ENCODE data around the gene CT45A1.
"Not testable (repeated sequence)": the region's sequence is repeated elsewhere in the genome, so short reads cannot be mapped to it uniquely, and the experiment has no call there.

CT45A1 gene

GRCh38 chrX:135713183-135713689 lies at the start of gene CT45A1:
Gene CT45A1 (plus strand): TSS chrX:135713639. CDS start chrX:135718941, 5,302 bp downstream.
- DNase-seq: not testable (repeated sequence)

- DNase-seq: not testable (repeated sequence)
Observed at GRCh38 chrX:135672979-135673378, 40.5 kb upstream of the CT45A1 start.

GRCh38 chrX:135688137-135688536 lies 25.3 kb upstream of the CT45A1 start:
- DNase-seq: no peak

GRCh38 chrX:135695471-135695870 lies 18.0 kb upstream of the CT45A1 start:
- DNase-seq: no peak

- no peak for DNase-seq
Observed at GRCh38 chrX:135697601-135698000, 15.8 kb upstream of the CT45A1 start.

GRCh38 chrX:135698924-135699323 lies 14.5 kb upstream of the CT45A1 start:
- DNase-seq: no peak

DNA sequence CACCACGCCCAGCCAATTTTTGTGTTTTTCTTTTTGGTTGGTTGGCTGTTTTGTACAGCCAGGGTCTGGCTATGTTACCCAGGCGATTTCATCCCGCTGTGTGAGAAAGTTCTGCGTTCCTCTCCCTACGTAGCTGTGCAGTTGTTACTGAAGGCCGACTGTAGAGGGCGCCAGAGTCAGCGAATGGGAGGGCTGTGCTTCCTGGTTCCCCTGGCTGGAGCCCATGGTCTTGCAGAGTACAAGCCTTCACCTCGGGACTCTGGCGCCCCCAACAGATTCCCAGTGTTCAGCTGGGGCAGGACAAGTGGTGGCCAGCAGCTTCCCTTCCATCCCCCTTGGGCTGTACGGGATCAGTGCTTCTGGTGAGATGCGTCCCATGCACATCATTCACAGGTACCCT lies 5.6 kb upstream of the CT45A1 start:
- DNase-seq: no peak

- no peak for DNase-seq
Observed at GRCh38 chrX:135713795-135714194, 356 bp downstream of the CT45A1 start.

- not testable (repeated sequence) for DNase-seq
Observed at GRCh38 chrX:135734666-135735065, 21.2 kb downstream of the CT45A1 start.

DNA sequence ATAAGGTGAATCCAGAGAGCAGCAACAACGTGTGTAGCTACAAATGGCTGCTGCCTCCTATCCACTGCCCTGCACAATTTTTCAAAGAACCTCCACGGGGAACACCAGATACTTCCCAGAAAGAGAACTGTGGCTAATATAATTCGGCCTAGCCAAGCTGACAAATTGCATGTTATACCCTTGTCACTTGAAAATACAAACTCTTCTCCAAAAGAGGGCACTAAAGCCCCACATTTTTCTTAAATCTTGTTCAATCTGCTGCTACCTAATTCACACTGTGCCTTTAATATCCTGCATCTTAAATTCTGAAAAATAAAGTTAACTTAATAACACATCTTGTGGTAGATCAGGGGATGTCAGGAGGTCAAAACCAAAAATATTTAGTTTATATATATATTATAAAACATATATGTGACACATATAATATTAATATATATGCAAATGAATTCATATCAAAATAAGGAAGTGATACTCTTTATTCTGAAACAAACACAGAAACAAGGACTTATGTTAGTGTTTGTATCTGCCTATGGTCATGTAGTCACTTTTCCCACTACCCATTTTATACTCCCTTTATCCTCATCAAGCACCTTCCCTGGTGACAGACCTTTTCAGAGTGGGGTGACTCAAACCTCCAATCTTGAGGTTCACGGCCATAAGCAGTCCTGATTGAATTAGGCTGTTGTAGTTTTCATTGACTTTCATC lies 24.1 kb downstream of the CT45A1 start:
- DNase-seq: no peak

GRCh38 chrX:135740681-135741149 lies 27.3 kb downstream of the CT45A1 start:
- no peak for DNase-seq

GRCh38 chrX:135741192-135741715 lies 27.8 kb downstream of the CT45A1 start:
- DNase-seq: no peak

GRCh38 chrX:135744739-135745138 lies 31.3 kb downstream of the CT45A1 start:
- DNase-seq: not testable (repeated sequence)

- DNase-seq: not testable (repeated sequence)
Observed at GRCh38 chrX:135768091-135768490, 54.7 kb downstream of the CT45A1 start, which contains the start of gene CT45A3. Gene CT45A3 (minus strand): TSS chrX:135768191. CDS start chrX:135764444, 3,747 bp downstream.

All from NCI-H1436 treated with DMSO at 0.1 percent for 48 hours (cell line).